GM19324 (cell line): ENCODE measurements around the gene TP53TG5.

Source experiments
- ATAC-seq: cut with Tn5 transposase; IDR thresholded peaks from one replicate; pipeline ENCODE4 v1.9.1; 2021; ENCODE audit warnings: mild to moderate bottlenecking, moderate library complexity; ENCODE audit not compliant: unreplicated experiment, low FRiP score

Gene TP53TG5

DNA sequence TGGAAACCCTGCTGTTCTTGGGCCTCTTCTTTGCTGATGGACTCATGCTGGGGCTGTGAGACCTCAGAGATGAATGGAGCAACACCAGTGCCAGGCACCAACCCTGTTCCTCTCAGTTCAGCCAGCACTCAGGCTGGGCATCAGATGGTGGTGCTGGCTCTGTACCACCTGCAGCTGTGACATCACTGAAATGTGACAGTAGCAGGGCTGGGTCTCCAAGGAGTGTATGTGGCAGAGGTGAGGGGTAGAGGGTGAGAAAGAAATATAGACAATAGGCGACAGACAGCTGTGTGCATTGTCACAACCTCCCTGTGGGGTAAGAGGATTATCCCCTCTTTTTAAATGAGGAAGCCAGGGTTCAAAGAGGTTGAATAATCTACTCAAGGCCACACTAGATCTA is at the start of gene TP53TG5:
TSS of gene TP53TG5 (minus strand) at position 135 of the 400 bp plus-strand sequence. CDS start at position 46, 89 bp downstream.
- ATAC-seq = no peak

DNA sequence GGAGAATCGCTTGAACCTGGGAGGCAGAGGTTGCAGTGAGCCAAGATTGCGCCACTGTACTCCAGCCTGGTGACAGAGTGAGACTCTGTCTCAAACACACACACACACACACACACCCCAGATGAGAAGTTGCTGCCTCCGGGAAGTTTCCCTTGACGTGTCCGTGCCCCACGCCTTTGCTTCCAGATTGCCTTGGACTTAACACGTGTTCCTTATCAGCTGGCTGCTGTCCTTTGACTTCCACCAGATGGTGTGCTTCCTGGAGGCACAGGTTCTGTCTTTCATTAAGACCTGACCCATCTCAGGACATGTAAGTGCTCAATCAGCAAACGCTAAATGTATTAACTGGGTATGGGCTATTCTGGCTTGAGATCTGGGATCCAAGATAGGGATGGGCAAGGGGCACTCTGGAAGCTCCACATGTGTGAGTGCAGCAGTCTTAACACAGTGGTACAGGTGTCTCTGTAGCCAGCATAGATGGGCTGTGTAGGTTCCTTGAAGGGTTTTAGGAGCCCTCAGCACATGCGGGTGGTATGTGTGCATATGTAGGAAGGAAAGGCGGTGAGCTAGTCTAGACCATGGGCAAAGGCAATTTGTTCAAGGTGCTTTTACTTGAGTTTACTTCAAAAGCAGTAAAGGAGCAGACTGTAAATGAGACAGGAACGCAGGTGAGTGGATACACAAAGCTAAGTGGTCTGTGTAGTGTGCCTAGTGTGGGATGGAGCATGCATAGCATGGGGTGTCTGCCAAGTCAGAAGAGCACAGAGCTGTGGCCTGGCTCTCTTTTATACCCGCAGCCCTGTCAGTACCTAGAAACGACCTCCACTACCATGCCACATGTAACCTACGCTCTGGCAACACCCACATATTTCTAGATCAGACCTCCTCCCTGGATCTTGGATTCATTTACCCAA is 49.4 kb upstream of the TP53TG5 start:
- no peak for ATAC-seq

DNA sequence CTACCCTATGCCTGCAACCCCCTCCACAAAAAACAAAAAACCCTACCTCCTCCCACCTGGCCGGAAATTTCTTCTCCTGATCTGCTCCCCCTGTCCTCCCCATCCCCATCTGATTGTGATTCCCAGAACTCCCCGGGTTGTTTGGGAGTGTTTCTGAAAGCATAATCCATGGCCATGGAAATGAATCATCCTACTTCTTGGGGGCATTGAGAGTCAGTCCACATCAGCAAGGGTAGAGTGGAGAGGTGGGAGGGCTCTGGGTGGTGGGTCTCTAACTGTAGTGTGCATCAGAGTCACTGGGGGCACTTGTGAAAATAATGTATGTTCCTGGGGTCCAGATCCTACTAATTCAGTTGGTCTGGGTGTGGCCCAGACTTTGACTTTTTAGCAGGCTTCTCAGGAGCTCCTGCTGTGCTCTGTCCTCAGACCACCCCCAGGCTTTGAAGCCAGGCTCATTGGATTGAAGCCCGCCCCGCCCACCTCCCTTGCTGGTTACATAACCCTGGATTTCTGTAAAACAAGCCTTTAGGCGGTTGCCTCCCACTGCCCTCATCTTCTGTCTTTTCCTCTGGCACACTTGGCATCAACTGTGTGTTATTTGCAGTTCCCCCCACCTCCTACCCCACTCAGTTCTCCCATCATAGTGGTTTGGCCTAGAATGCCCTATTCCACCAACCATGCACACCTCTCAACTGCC is 48.3 kb upstream of the TP53TG5 start:
- no peak for ATAC-seq

DNA sequence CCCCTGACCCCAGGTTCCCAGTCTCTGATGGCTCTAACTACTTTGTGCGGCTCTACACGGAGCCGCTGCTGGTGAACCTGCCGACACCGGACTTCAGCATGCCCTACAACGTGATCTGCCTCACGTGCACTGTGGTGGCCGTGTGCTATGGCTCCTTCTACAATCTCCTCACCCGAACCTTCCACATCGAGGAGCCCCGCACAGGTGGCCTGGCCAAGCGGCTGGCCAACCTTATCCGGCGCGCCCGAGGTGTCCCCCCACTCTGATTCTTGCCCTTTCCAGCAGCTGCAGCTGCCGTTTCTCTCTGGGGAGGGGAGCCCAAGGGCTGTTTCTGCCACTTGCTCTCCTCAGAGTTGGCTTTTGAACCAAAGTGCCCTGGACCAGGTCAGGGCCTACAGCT is 47.4 kb upstream of the TP53TG5 start:
- ATAC-seq = no peak

DNA sequence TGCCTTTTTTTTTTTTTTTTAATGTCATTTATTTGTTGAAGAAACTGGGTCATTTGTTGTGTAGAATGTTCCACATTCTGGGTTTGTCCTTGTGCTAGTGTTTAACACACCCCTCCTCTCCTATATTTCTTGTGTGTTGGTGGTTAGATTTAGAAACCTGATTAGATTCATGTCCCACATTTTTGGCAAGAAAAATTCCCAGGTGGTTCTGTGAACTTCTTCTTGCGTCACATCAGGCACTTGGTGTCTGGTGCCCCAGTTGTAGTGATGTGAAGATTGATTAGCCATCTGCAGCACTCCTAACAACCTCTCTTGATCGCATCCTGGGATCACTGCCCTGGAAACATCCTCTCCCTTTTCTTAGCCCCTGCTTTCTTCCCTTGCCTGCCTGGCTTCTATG is 45.6 kb upstream of the TP53TG5 start:
- ATAC-seq = no peak

DNA sequence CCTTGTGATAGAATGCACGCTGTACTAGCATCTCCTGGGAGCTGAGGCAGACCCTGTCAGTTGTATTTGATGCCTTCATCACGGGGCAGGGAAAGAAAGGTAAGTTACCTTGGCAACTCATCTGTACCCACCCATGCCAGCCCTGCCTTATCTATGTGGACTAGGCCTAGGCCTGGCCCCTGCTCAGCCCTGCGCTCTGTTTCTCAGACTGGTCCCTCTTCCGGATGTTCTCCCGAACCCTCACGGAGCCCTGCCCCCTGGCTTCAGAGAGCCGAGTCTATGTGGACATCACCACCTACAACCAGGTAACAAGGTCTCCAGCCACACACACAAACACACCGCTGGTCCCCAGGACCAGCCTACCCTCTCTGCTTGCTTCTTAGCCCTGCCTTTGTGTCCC is 42.0 kb upstream of the TP53TG5 start:
- no peak for ATAC-seq

DNA sequence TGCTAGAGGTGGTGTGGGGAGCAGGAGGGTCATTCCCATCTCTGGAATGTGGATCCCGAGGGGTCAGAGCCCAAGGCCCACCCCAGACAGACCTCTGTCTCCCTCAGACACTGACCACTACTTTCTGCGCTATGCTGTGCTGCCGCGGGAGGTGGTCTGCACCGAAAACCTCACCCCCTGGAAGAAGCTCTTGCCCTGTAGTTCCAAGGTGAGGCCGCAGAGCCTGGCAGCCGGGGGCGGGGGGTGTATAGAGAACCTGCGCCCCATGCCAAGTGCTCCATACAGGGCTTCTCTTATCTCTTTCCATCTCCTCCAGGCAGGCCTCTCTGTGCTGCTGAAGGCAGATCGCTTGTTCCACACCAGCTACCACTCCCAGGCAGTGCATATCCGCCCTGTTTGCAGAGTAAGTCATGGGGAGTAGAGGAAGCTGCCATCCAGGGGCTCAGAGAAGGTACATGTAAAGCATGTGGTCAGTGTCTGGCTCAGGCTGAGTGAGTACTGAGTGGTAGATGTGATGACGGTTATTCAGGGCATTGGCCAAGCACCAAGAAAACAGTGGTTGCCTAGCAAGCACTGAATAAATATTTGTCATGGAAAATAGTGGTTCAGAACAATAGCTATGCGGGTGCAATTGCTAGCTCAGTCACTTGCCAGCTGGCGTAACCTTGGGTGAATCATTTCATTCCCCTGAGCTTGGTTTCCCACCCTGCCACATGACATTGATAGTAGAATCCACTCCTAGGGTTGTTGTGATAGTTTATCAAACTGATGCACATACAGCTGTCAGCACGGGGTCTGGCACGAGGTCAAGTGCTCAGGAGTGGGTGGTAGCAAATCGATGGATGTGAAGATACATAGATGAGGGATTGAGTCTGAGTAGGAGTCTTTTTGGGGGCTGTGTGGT is 41.3 kb upstream of the TP53TG5 start:
- ATAC-seq = peak; percentile 58

DNA sequence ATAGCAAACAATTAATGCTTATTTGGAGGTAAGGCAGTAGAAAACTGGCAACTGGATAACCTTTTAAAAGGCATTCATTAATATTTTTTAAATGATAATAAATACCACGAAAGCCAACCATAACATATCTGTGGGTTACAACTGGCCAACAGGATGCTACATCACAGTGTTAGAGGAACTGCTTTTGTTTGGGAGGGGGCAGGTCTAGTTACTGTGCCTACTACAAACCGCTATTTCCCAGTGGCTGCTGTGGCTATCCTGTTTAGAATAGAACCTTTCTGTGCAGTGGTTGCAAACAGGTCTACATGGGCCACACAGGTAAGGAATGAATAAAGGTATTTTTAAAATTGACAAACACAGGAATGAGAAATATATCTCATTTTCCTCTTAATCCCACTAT is 38.8 kb upstream of the TP53TG5 start:
- ATAC-seq = no peak

DNA sequence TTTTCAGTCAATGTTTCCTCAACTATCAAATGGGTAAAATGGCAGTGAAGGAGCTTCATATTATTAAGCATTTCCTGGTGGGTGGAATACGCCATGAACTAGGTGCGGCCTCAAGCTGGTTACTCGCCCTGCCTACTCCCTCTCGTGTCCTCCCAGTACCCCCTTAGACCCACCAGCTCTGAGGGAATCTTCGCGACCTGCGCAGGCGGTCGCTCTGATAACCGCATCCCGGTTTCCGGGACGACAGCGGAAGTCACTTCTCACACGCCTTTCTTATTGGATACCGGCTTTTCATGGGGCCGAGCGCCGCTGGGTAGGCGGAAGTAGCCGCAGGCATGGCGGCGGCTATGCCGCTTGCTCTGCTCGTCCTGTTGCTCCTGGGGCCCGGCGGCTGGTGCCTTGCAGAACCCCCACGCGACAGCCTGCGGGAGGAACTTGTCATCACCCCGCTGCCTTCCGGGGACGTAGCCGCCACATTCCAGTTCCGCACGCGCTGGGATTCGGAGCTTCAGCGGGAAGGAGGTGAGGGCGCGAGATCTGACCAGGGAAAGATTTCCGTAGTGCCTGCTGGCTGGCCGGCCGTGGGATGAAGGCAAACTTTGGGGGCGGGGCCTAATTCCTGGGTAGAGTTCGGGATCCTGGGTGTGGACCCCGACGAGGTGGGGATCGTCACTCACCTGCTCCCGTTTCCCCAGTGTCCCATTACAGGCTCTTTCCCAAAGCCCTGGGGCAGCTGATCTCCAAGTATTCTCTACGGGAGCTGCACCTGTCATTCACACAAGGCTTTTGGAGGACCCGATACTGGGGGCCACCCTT is 37.9 kb upstream of the TP53TG5 start, which contains the start of gene PIGT:
TSS of gene PIGT (plus strand) at position 320 of the 816 bp plus-strand sequence. CDS start at position 336, 16 bp downstream.
- ATAC-seq = peak; percentile 78

DNA sequence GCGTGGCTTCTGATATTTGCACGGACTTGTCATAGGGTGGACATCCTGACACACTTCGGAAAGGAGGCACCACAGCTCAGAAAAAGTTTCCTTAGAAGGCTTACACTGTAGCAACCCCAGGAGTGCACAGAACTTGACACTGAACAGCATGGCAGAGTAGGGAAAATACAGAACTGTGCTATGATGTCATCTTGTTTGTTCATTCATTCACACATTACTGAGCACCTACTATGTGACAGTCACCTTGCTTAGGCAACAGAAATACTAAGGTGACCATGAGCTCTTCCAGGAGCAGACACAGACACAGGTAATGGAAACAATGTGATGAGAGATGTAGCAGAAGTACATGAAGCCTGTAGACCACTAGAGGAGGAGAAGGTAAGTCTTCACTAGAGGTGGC is 35.4 kb upstream of the TP53TG5 start:
- ATAC-seq = no peak

DNA sequence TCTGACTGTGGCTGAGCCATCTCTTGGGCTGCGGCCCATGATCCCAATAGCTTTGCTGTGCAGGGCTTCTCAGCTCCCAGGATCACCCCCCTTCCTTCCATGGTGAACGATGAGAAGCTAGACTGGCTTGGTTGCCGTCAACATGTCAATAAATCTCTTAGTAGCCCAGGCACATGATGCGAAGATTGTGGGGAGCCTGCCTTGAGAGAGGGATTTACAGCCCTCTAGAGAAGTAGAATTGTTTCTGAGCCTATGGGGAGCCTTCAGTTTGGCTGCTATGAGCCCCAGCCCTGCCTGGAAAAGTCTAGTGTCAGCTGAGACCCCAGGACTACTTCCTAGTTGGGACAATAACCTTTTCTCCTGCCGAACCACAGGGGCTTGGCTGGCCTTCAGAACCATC is 34.5 kb upstream of the TP53TG5 start:
- ATAC-seq = no peak

DNA sequence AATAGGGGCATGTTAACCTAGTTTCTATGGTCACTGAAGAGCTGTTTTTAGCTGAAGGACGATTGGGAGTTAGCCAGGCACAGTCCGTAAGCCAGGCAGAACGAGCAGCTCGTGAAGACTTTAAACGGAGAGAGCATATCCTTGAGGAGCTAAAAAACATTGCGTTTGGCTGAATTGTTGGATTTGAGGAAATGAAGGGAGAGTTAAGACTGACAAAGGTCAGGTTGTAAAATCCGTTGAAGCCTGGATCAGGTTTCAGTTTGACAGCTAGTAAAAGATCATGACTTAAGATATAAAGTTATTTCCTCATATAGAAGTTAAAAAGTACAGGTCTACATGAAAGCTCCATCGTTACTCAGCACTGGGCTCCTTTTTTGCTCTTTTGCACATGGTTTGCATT is 32.8 kb upstream of the TP53TG5 start:
- no peak for ATAC-seq

DNA sequence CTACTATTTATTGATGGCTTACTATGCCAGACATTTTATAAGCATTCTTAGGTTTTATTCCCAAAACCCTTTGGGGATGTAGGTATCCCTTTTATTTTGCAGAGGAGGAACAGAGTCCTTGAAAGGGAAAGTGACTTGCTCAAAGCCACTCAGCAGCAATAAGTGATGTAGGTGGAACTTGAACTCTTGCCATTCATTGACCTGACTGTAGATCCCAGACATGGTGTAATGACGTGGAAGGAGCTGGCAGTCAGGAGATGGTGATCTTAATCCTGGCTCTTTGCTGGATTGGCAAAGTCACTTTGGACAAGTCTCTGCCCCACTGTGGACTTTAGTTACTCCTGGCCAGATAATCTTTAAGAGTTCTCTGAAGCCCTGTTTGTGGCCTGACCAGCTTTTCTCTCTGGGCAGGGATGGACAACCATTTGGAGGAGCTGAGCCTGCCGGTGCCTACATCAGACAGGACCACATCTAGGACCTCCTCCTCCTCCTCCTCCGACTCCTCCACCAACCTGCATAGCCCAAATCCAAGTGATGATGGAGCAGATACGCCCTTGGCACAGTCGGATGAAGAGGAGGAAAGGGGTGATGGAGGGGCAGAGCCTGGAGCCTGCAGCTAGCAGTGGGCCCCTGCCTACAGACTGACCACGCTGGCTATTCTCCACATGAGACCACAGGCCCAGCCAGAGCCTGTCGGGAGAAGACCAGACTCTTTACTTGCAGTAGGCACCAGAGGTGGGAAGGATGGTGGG is 31.6 kb upstream of the TP53TG5 start:
- ATAC-seq = no peak

DNA sequence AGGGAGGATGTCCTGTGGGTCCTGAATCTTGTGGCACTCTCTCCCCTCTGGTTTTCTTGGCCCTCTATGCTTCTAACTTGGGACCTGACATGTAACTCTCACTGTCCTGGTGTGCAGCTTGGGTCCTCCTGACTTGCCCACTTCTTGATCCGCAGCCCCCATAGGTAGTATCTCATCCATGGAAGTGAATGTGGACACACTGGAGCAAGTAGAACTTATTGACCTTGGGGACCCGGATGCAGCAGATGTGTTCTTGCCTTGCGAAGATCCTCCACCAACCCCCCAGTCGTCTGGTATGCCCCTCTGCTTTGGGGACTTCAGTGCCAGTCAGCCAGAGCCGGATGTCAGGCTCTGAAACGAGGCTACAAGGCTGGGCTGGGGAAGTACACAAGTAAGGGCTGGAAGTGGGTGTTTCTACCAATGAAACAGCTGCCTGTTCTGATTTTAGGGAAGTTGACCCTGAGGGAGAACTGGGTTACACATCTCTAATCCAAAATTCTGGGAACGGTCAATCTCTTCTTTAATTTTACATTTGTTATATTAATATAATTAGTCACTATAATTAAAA is 30.6 kb upstream of the TP53TG5 start:
- no peak for ATAC-seq

DNA sequence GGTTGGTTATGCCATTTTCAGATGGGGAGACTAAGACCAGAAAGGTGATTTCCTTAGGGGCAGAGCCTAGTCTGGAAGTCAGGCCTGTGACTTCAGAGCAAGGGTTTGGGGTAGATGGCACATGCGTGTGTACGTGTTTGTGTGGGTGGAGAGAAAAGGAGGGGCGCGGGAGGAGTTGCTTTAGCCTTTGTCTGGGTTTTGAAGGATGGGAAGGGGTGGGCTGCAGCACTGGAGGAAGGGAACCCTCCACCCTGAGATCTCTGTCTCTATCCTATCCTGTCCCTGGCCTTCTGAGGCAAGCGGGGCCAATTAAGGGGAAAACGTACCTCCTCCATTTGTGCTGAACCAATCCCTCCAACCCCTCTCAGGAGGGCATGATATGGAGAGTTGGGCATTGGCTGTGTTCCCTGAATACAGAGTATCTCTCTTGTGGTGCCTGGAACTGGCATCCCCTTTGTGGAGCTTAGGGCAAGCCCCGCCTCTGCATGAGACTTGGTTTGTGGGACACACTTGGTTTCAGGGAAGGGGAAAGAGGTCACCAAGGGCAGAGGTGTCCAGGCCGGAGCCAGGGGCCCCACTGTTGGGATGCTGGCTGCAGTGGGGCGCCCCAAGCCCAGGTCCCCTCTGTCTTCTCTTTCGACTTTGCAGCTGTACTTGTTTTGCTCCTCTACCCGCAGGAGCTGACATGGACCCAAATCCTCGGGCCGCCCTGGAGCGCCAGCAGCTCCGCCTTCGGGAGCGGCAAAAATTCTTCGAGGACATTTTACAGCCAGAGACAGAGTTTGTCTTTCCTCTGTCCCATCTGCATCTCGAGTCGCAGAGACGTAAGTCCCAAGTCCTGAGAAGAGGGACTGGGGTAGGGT is 29.9 kb upstream of the TP53TG5 start, which contains the start of gene DBNDD2:
TSS of gene DBNDD2 (plus strand) at position 507 of the 863 bp plus-strand sequence. CDS start at position 686, 179 bp downstream.
- no peak for ATAC-seq

DNA sequence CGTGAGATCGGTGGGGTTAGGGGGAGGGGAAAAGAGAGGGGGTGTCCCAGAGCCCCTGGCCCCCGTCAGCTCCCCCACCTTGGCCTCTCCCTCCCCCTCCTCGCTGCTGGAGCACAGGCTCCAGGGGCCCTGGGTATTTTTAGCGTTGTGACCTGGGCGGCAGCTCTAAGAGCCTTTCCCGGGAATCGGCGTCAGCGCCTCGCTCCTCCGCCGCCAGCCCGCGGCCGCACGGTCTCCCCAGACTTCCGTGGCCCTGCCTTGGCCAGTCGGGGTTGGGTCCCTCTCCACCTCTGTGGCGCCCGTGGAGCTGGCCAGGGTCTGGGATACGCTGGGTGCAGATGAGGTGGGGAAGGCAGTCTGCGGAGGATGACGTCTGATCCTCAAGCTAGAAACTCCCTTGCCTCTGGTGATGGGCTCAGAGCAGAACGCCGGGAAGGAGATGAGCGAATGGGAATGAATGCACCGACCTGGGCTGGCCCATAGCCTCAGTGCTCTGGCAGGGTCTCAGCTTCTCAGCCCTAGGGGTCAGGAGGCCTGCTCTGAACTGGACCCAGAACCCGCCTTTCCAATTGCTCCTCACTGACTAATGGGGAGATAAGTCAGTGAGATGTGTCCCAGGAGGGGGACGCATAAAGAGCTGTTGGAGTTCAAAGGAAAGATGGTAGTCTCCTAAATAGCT is 29.1 kb upstream of the TP53TG5 start:
- no peak for ATAC-seq
